ENCODE results near the gene ZRANB3.
"Not testable (repeated sequence)": the region's sequence is repeated elsewhere in the genome, so short reads cannot be mapped to it uniquely, and the experiment has no call there.

ZRANB3 gene

DNA sequence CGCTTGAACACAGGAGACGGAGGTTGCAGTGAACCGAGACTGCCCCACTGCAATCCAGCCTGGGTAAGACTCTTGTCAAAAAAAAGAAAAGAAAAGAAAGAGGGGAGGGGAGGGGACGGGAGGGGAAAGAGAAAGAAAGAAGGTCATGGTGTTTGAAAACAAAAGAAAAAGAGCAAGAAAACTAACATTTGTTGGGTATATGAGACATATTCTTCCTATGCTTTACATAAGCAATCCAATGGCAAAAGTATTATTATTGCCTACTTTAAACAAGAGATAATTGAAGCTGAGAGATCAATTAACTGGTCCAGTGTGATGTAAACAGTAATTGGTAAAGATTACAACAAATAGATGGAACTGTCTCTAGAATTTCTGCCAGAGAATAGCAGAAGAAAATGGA, 157.3 kb downstream of the ZRANB3 start:
- DNase-seq = no peak
- Histone ChIP-seq H3K27ac (ENCODE audit: insufficient read depth, low read length, poor library complexity, severe bottlenecking) (no peak overlapping the region), H3K4me1 (ENCODE audit: control insufficient read depth, insufficient read depth, low read length, poor library complexity, severe bottlenecking) (no peaks in the 10 kb centered on the region), H3K27me3 (replicated peaks; ENCODE audit: control insufficient read depth, insufficient read depth, low read length, poor library complexity, severe bottlenecking) (no peaks in the 10 kb centered on the region), H3K4me3 (ENCODE audit: insufficient read depth, low read depth, low read length, poor library complexity, severe bottlenecking) (no peak overlapping the region), H3K9me3 (ENCODE audit: control insufficient read depth, low read length) (no peaks in the 10 kb centered on the region), H3K36me3 (ENCODE audit: control insufficient read depth, insufficient read depth, low read length) (no peaks in the 10 kb centered on the region)

DNA sequence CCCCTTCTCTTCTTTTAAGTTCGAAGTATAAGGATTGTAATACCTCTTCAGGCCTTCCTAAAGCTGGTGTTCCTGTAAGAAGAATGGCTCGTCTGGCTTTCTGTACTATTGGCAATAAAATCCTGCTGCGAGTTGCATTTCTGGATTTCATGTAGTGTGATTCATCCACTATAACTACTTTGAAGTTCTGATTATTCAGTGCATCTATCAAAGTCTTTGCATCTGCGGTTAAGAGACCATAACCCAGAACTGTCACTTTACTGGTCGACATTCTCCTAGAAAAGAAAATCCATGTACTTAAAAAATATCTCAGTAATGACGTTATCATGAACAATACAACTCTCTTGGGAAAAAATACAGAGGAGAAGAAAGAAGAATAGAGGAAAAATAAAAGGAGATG, 181.1 kb downstream of the ZRANB3 start:
- DNase-seq = no peak
- H3K27ac ChIP-seq (ENCODE audit: insufficient read depth, low read length, poor library complexity, severe bottlenecking) = no peak overlapping the region
- no peak overlapping the region for H3K4me3 ChIP-seq (ENCODE audit: insufficient read depth, low read depth, low read length, poor library complexity, severe bottlenecking)
- H3K27me3 ChIP-seq (replicated peaks; ENCODE audit: control insufficient read depth, insufficient read depth, low read length, poor library complexity, severe bottlenecking) = no peaks in the 10 kb centered on the region
- no peaks in the 10 kb centered on the region for H3K9me3 ChIP-seq (ENCODE audit: control insufficient read depth, low read length)
- no peaks in the 10 kb centered on the region for H3K36me3 ChIP-seq (ENCODE audit: control insufficient read depth, insufficient read depth, low read length)
- no peaks in the 10 kb centered on the region for H3K4me1 ChIP-seq (ENCODE audit: control insufficient read depth, insufficient read depth, low read length, poor library complexity, severe bottlenecking)

DNA sequence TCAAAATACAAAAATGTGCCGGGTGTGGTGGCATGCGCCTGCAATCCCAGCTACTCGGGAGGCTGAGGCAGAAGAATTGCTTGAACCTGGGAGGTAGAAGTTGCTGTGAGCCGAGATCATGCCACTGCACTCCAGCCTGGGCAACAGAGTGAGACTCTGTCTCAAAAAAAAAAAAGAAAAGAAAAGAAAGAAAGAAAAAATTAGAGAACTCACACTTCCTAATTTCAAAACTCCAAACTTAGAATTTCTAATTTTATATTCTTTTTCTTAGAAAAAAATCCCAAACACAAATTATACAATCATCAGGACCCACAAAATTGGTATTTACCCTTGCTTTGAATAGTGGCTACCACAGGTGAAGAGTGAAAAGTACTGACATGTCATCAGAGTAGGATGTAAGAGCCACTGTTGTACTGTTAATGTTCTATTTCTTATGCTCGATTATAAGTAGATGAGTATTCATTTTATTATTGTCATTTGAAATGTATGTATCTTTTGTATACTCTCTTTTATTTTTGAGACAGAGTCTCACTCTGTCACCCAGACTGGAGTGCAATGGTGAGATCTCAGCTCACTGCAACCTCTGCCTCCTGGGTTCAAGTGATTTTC, 182.8 kb downstream of the ZRANB3 start:
- DNase-seq; H3K36me3 ChIP-seq (ENCODE audit: control insufficient read depth, insufficient read depth, low read length): not testable (repeated sequence)

DNA sequence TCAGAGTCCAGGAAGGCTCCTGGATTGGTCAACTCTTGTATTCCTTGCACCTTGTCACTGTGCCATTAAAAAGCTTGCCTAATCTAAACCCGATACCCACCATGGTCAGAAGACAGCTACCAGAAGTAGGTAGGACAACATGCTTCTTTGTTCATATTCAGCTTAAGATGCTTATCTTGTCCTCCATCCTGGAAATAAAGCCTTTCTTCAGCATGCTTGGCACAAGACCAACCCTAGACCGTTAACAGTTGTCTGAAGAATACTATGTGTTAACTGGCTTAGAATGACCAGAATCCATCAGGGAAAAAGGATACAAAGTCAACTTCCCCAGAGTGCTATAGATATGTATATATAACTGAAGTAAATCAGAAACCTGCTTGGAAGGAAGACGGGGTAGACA, 193.9 kb downstream of the ZRANB3 start:
- H3K36me3 ChIP-seq (ENCODE audit: control insufficient read depth, insufficient read depth, low read length) = no peaks in the 10 kb centered on the region
- H3K27me3 ChIP-seq (replicated peaks; ENCODE audit: control insufficient read depth, insufficient read depth, low read length, poor library complexity, severe bottlenecking) = no peaks in the 10 kb centered on the region
- H3K4me3 ChIP-seq (ENCODE audit: insufficient read depth, low read depth, low read length, poor library complexity, severe bottlenecking) = no peak overlapping the region
- no peak for DNase-seq
- H3K9me3 ChIP-seq (ENCODE audit: control insufficient read depth, low read length) = no peaks in the 10 kb centered on the region
- no peaks in the 10 kb centered on the region for H3K4me1 ChIP-seq (ENCODE audit: control insufficient read depth, insufficient read depth, low read length, poor library complexity, severe bottlenecking)
- no peak overlapping the region for H3K27ac ChIP-seq (ENCODE audit: insufficient read depth, low read length, poor library complexity, severe bottlenecking)

More for the DNA sequence above, 182.8 kb downstream of the ZRANB3 start:
- not testable (repeated sequence) for H3K27ac ChIP-seq (ENCODE audit: insufficient read depth, low read length, poor library complexity, severe bottlenecking); H3K27me3 ChIP-seq (replicated peaks; ENCODE audit: control insufficient read depth, insufficient read depth, low read length, poor library complexity, severe bottlenecking); H3K4me1 ChIP-seq (ENCODE audit: control insufficient read depth, insufficient read depth, low read length, poor library complexity, severe bottlenecking); H3K9me3 ChIP-seq (ENCODE audit: control insufficient read depth, low read length); H3K4me3 ChIP-seq (ENCODE audit: insufficient read depth, low read depth, low read length, poor library complexity, severe bottlenecking)

DNA sequence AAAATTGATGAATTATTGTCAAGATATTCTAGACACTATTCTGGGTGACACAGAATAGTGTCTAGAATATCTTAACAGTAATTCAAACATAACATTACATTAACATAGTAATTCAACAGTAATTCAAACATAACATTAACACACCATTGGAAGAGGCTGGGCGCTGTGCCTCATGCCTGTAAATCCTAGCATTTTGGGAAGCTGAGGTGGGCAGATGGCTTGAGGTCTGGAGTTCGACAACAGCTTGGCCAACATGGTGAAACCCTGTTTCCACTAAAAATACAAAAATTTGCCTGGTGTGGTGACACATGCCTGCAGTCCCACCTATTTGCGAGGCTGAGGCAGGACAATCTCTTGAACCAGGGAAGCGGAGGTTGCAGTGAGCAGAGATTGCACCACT, 195.8 kb downstream of the ZRANB3 start:
- H3K36me3 ChIP-seq (ENCODE audit: control insufficient read depth, insufficient read depth, low read length) = no peaks in the 10 kb centered on the region
- H3K4me3 ChIP-seq (ENCODE audit: insufficient read depth, low read depth, low read length, poor library complexity, severe bottlenecking) = no peak overlapping the region
- no peaks in the 10 kb centered on the region for H3K27me3 ChIP-seq (replicated peaks; ENCODE audit: control insufficient read depth, insufficient read depth, low read length, poor library complexity, severe bottlenecking)
- DNase-seq = no peak
- no peaks in the 10 kb centered on the region for H3K4me1 ChIP-seq (ENCODE audit: control insufficient read depth, insufficient read depth, low read length, poor library complexity, severe bottlenecking)
- H3K27ac ChIP-seq (ENCODE audit: insufficient read depth, low read length, poor library complexity, severe bottlenecking) = no peak overlapping the region
- H3K9me3 ChIP-seq (ENCODE audit: control insufficient read depth, low read length) = no peaks in the 10 kb centered on the region

DNA sequence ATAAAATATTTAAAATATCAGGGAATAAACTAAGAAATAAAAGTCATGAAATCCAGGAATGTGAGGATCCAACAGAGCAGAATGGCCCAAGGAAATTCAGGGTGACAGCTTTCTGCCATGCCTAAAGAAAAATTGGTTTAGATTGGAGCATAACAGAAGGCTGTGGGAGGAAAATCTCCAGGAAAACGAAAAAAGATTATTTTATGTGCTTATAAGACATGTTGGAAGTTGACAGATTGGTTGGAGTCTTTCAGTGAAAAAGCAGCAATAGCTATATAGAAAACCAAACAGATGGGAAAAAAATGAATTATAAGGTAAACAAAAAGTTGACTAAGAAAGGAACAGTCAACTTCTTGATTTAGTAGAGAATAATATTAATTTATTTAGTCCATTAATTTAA, 203.9 kb downstream of the ZRANB3 start:
- Histone ChIP-seq H3K27me3 (replicated peaks; ENCODE audit: control insufficient read depth, insufficient read depth, low read length, poor library complexity, severe bottlenecking) (no peaks in the 10 kb centered on the region), H3K36me3 (ENCODE audit: control insufficient read depth, insufficient read depth, low read length) (no peaks in the 10 kb centered on the region), H3K9me3 (ENCODE audit: control insufficient read depth, low read length) (no peaks in the 10 kb centered on the region), H3K4me3 (ENCODE audit: insufficient read depth, low read depth, low read length, poor library complexity, severe bottlenecking) (no peak overlapping the region), H3K4me1 (ENCODE audit: control insufficient read depth, insufficient read depth, low read length, poor library complexity, severe bottlenecking) (no peaks in the 10 kb centered on the region), H3K27ac (ENCODE audit: insufficient read depth, low read length, poor library complexity, severe bottlenecking) (no peak overlapping the region)
- DNase-seq = no peak

DNA sequence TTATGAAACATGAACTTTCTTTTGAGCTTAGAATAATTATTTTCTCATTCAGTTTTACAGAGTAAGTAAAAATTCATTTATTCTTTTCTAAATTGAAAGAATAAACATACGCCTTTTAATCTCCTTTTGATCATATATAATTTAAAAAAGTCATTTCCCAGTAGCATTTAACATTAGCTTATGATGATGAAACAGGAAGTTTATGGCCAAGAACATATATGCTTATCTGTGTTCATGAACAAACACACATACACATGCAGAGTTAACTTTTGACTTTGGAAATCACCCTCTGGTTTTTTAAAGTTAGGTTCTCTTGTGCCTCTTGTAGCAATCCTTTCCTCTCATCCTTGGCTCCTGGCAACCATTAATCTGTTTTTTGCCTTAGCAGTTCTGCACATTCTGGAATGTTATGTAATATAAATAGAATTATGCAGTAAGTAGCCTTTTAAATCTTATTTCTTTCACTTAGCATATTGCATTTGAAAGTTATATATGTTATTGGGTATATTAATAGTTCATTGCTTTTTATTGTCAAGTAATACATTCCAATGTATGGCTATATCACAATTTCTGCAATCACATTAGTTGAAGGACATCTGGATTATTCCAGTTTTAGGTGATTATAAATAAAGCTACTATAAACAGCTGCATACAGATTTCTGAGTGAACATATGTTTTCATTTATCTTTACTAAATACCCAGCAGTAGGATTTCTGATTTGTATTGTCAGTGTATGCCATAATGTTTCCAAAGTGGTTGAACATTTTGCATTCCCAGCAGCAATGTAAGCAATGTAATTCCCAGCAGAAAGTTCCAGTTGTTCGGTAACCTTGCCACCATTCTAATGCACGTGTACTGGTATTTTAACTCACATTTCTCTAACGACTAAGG, 210.3 kb downstream of the ZRANB3 start:
- no peaks in the 10 kb centered on the region for H3K4me1 ChIP-seq (ENCODE audit: control insufficient read depth, insufficient read depth, low read length, poor library complexity, severe bottlenecking)
- H3K36me3 ChIP-seq (ENCODE audit: control insufficient read depth, insufficient read depth, low read length) = no peaks in the 10 kb centered on the region
- H3K4me3 ChIP-seq (ENCODE audit: insufficient read depth, low read depth, low read length, poor library complexity, severe bottlenecking) = no peak overlapping the region
- DNase-seq = no peak
- H3K27me3 ChIP-seq (replicated peaks; ENCODE audit: control insufficient read depth, insufficient read depth, low read length, poor library complexity, severe bottlenecking) = no peaks in the 10 kb centered on the region
- no peak overlapping the region for H3K27ac ChIP-seq (ENCODE audit: insufficient read depth, low read length, poor library complexity, severe bottlenecking)
- H3K9me3 ChIP-seq (ENCODE audit: control insufficient read depth, low read length) = no peaks in the 10 kb centered on the region

DNA sequence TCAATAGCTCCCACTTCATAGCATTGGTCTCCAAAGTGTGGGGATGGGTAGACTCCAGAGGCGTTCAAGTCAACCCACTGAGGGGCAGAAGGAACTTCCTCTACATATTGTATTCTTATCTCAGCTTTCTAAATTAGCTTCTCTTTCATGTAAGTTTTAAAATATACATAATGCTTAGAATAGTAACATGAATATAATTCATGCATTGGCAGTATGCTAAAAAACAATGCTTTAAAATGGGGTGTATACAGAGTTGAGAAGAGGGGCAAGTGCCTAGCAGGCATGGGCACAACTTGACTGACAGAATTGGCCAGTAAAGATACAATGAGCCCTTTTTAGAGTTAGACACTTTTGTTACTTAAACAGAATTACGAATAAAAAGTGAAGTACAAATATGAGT, 212.2 kb downstream of the ZRANB3 start:
- no peak overlapping the region for H3K27ac ChIP-seq (ENCODE audit: insufficient read depth, low read length, poor library complexity, severe bottlenecking)
- H3K4me3 ChIP-seq (ENCODE audit: insufficient read depth, low read depth, low read length, poor library complexity, severe bottlenecking) = no peak overlapping the region
- no peaks in the 10 kb centered on the region for H3K27me3 ChIP-seq (replicated peaks; ENCODE audit: control insufficient read depth, insufficient read depth, low read length, poor library complexity, severe bottlenecking)
- no peaks in the 10 kb centered on the region for H3K36me3 ChIP-seq (ENCODE audit: control insufficient read depth, insufficient read depth, low read length)
- H3K9me3 ChIP-seq (ENCODE audit: control insufficient read depth, low read length) = no peaks in the 10 kb centered on the region
- DNase-seq = no peak
- no peaks in the 10 kb centered on the region for H3K4me1 ChIP-seq (ENCODE audit: control insufficient read depth, insufficient read depth, low read length, poor library complexity, severe bottlenecking)

DNA sequence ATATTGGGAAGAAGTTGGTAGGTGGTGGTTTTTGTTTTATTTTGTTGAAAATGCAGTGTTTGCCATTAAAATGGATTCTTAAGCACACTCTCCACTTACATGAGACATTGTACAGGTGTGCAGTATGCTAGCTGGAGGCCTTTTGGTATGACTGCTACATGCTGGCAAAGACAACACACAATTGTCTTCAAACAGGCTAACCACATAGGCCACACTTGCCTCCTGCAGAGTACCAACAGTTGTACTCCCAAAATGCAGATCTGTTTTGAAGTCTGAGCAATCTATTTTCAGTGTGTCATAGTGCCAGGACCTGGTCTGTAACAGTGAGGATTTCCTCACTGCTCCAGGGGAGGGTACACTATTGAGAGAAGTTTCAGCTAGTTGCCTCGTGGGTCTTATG, 213.6 kb downstream of the ZRANB3 start:
- no peaks in the 10 kb centered on the region for H3K36me3 ChIP-seq (ENCODE audit: control insufficient read depth, insufficient read depth, low read length)
- no peaks in the 10 kb centered on the region for H3K9me3 ChIP-seq (ENCODE audit: control insufficient read depth, low read length)
- no peak overlapping the region for H3K27ac ChIP-seq (ENCODE audit: insufficient read depth, low read length, poor library complexity, severe bottlenecking)
- DNase-seq = no peak
- H3K27me3 ChIP-seq (replicated peaks; ENCODE audit: control insufficient read depth, insufficient read depth, low read length, poor library complexity, severe bottlenecking) = no peaks in the 10 kb centered on the region
- H3K4me1 ChIP-seq (ENCODE audit: control insufficient read depth, insufficient read depth, low read length, poor library complexity, severe bottlenecking) = no peaks in the 10 kb centered on the region
- H3K4me3 ChIP-seq (ENCODE audit: insufficient read depth, low read depth, low read length, poor library complexity, severe bottlenecking) = no peak overlapping the region

DNA sequence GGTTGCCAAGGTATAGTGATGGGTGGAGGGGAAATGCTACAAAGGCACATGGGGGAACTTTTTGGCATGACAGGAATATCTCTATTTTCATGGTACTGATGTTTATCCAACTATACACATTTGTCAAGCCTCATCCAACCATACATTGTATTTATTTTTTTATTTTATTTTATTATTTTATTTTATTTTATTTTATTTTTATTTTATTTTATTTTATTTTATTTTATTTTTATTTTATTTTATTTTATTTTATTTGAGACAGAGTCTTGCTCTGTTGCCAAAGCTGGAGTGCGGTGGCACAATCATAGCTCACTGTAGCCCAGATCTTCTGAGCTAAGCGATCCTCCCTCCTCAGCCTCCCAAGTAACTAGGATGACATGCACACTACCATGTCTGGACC, 219.1 kb downstream of the ZRANB3 start:
- Histone ChIP-seq H3K27me3 (replicated peaks; ENCODE audit: control insufficient read depth, insufficient read depth, low read length, poor library complexity, severe bottlenecking) (no peaks in the 10 kb centered on the region), H3K36me3 (ENCODE audit: control insufficient read depth, insufficient read depth, low read length) (no peaks in the 10 kb centered on the region)
- DNase-seq = no peak

More for the DNA sequence above, 219.1 kb downstream of the ZRANB3 start:
- Histone ChIP-seq H3K9me3 (ENCODE audit: control insufficient read depth, low read length) (no peaks in the 10 kb centered on the region), H3K27ac (ENCODE audit: insufficient read depth, low read length, poor library complexity, severe bottlenecking) (no peak overlapping the region), H3K4me3 (ENCODE audit: insufficient read depth, low read depth, low read length, poor library complexity, severe bottlenecking) (no peak overlapping the region), H3K4me1 (ENCODE audit: control insufficient read depth, insufficient read depth, low read length, poor library complexity, severe bottlenecking) (no peaks in the 10 kb centered on the region)

Data from effector memory CD4-positive, alpha-beta T cell (primary cell).